ENCODE results near the gene N4BP2.

DNA sequence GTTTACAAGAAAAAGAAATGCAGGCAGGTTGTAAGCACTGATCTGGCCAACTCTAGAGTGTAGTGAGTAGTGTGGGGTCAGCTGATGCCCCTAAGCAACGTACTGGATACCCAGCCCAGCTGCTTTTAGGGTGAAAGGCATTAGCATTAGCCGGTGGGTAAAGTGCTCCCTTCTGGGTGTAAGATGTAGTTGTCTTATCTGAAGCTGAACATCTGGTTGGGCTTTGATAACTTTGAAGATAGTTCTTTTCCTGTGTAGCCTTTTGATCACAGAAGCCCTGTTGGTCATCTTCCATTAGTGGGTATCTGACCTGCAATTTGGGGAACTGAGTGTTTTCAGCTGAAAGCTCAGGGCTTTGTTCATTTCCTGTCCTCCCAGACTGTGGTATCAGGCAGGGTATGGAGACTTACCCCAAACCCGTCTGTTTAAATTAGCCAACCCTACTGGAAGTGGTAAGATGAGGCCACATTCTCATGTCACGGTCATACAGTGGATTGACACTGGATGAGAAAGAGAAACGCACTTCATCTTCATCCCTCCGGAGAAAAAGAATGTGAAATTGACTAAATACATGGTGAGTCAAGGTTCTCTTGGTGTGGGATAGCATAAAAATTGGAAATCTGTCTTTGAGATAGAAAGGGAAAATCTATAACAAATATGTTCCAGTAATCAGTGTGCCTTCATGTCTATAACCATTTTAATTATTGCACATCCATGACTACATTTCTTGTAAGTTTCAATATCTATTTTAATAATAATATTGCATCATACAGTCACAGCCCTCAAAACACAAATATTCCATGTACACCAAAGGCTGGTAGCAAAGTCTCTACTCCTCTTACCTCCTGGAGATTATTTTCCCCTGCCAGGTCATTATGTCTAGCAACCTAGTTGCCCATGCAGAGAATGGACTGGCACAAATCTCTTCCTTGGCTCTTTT lies 148.9 kb downstream of the N4BP2 start:
- no peak for TF ChIP-seq CTCF (tag by site-specific recombination; IDR thresholded peaks at IDR 0.05)
- no peak for TF ChIP-seq ZNF621 (tag by site-specific recombination; IDR thresholded peaks at IDR 0.05)
- TF ChIP-seq REST (tag by site-specific recombination; IDR thresholded peaks at IDR 0.05), result no peak

Data from HEK293 (cell line).